ENCODE results near the gene GPRIN3.
A peak's percentile ranks its signal among the peaks of the same experiment; 100 is the strongest.

GPRIN3 gene

GRCh38 chr4:89253935-89254334 is 53.7 kb downstream of the GPRIN3 start:
- DNase-seq = no peak

DNA sequence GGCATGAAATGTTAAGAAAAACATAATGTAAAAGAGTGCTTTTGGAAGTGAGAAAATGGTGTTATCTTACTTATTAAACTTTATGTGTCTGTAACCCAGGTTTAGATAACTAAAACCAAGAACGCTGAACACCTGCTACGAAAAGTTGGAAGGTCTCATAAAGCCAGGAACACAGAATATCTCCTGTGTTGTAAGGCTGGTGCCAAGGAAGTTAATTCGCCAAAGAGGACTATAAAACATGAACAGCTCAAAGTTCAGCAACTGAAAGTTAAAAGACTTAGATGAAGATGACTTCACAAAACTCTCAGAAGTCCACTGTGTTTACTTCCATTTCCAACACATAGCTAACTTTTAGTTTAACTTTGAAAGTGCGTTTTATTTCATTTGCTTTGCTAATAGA is 54.3 kb downstream of the GPRIN3 start:
- no peak for DNase-seq

GRCh38 chr4:89251396-89251795 is 56.2 kb downstream of the GPRIN3 start:
- DNase-seq = no peak

GRCh38 chr4:89249716-89250361 is 57.8 kb downstream of the GPRIN3 start:
- DNase-seq = no peak

DNA sequence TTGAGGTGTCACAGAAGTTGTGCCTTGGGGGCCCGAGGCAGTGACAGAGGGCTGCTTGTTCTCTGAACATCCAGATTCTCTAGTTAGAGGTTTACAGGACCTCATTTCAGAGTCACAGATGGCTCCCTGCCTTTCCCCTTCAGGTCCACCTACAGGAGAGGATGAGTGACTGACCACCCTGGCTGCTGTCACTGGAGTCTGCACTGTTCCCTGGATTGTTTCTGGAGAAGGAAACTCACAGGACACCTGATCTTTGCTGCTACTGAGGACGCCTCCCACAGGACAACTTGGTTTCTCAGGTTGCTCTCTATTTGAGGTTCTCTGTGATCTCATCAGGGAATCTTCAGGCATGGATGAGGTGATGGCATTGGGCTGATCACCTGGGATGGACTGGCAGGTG is 58.3 kb downstream of the GPRIN3 start:
- DNase-seq = no peak

DNA sequence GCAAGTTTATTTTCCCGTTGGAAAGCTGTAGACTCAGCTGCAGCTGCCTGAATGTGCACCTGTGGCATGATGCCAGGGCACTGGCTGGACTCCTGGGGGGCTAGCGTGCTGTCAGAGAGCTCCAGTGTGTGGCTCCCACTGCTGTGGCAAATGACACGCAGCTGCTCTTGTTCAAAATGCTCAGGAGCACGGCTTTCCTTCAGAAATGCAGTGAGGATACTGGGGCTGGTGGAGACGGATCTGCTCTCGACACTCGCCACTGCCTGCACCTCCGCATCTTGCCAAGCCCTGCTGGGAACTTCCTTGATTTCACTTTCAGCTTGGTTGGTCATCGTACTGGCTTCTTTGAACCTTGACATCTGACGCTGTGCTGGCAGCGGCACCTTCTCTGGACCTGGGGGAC is 58.7 kb downstream of the GPRIN3 start:
- DNase-seq = no peak

DNA sequence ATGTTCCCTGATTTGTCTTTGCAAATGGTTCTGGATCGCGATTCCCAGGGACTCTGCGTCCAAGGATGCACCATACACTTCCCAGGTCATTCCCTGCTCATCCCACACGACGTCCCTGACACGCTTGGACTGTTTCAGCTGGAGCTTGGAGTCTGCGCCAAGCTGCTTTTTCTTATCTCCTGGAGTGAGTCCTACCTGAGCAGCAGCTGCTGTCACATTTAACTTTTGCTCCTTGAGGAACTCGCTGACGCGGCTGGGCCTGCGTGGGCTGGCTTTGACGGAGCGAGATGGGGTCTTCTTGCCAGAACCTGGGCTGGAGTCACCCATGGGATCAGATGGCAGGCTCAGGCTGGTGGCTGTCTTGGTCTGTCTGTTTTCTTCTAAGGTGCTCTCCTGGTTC is 59.6 kb downstream of the GPRIN3 start:
- no peak for DNase-seq

DNA sequence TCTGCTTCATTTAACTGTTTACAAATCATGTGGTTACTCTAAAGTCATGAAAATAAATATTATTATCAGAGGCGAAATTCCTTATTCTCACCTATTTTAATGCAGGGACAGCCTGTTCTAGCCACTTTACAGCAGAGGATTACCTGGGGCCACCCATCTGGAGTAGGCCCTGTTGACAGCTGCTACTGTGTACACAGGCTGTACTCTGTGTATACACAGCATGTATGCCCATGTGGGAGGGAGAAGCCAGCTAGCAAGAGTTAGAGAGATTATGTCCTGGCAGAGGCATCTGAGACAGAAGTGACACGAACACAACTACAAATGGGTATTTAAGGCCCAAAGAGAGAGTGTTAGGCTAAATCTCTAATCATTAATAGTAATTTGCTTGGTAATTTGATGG is 62.1 kb downstream of the GPRIN3 start:
- no peak for DNase-seq

DNA sequence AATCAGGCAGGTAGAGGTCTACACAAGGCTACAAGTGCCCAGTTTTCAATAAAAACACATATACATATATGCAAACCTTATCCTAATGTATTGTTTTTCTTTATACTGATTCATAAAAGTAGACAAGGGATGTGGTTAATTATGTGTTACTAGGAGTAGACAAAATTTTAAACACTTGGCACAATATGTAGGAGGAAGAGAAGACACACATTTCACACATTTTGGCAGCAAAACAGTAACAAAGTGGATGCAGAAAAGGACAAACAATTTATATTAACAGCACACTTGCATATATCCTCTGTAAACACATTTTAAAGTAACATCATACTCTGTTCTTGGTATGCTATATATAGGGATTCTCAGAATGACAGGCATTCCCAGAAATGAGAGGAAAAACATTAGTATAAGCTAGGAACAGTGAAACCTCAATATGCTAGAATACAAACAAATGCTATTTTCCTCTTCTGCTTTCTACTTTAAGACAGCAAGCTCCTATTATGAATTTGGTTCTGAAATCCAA is 63.8 kb downstream of the GPRIN3 start:
- no peak for DNase-seq

GRCh38 chr4:89242864-89243732 is 64.5 kb downstream of the GPRIN3 start:
- DNase-seq = no peak

- no peak for DNase-seq
Measured at GRCh38 chr4:89242216-89242615, 65.4 kb downstream of the GPRIN3 start.

GRCh38 chr4:89230271-89230670 is 77.3 kb downstream of the GPRIN3 start:
- no peak for DNase-seq

- DNase-seq = peak; percentile 82
Measured at GRCh38 chr4:89226665-89227574, 80.7 kb downstream of the GPRIN3 start.

DNA sequence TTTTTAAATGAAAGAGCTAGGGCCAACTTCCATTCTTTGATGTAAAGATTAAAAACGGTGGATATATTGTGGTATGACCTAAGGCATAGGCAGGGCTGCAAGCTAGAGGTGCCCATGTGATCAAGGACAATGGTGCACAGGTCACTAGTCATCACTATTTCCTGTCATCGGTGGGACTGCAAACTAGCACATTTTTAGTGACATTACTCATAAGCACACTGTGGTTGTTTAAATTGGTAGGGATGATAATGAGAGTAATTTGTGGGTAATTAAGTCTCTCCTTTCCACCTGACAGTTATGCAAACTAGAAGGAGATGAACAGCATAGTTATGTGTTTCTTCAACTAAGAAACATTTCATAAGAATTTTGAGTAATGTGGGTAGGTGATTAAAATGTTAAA is 85.4 kb downstream of the GPRIN3 start:
- DNase-seq = no peak

DNA sequence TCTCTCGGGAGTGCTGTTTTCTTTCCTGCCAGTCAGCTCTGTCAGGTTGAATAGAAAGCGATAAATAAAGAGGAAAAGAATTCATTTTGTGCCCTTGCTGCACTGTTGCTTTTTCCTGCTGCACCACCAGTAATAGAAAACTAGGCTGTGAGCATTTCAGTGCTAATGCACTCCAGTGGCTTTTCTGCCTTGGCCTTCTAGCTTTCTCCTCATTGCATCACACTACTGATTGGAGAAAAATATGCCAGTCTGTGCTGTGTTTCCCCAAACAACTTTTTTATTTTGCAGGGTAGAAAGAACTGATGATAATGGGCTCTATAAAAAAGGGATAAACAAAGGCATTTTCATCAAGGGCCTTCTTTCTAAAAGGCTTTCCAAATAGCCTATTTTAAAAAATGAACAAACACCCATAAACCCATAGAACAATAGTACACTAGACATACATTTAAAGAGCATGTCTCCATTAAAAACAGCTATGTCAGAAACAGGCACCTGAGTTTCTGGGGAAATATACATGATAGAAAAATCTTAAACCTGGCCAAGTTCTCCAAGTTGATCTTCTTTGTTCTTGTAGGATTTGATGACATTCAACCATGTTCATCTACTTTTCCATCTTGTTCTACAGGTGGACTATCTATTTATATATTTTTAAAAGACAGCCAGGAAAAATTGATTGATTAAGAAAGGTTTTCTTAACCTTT is 86.3 kb downstream of the GPRIN3 start:
- no peak for DNase-seq

DNA sequence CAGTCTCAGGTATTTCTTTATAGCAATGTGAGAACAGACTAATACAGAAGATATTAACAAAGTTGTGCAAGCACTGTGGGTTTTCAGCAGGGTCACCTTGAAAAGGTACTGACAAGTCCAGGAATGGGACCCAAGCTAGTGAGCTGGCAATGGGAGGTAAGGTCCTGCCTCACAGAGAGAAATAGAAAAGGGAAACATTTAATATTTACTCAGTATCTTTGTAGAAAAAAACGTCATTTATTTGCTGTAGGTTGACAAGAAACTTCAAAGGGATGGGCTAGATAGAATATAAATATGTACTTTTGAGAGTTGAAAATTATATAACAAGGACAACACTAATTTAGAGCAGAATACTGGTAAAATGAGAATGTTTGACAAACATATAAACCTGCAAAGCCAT is 89.0 kb downstream of the GPRIN3 start:
- no peak for DNase-seq

- DNase-seq = no peak
Measured at GRCh38 chr4:89217604-89218003, 90.0 kb downstream of the GPRIN3 start.

DNA sequence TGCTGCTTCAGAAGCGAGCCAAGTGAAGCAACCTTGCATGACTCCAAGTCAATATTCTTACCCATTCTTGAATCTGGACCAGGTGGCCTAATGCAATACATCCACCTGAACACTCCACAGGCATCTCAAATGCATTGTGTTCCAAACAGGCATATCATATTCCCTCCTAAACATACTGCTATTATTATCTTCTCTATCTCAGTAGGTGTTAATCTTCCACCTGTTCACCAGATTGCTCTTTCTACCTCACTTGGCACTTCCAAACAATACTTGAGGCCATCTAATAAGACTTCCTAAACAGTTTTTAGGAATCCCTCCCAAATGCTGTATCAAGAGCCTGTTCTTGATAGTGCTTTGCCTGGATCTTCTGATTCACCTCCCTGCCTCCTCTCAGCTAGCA is 90.7 kb downstream of the GPRIN3 start:
- DNase-seq = no peak

- no peak for DNase-seq
Measured at GRCh38 chr4:89216422-89216821, 91.2 kb downstream of the GPRIN3 start.

- no peak for DNase-seq
Measured at GRCh38 chr4:89215736-89216135, 91.9 kb downstream of the GPRIN3 start.

DNA sequence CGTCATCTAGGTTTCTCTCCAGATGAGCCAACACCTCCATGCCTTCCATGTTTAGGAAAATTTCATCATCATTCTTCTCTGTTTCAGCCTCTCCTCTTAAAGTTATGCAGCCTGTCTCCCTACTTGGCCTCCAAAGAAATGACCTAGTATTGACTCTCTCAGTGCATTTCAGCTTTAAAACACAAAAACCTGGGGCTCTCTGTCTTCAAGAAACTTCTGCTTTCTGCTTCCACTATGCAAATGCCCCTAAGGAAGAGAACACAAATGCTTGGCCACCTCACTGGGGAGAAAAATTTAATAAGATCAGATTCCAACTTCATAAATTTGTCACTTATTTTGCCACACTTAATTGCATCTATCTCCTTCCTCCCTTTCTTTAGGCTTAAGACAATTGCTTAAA is 93.3 kb downstream of the GPRIN3 start:
- no peak for DNase-seq

DNA sequence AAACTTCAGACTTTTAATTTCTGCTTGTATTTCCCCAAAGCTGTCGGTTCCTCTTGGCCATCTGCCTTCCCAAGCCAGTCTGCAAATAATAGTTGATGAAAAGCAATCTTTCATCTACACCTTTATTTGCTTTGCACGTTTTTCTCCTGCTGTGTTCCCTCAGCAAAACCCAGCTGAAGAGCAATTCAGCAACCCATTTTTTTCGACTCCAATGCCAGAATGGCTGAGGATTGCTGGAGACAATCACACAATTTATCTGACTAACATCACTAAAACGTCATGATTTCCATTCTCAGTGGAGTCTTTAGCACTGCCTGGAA is 94.3 kb downstream of the GPRIN3 start:
- DNase-seq = no peak

Data from stimulated activated CD4-positive, alpha-beta T cell treated with anti-CD3 and anti-CD28 coated beads, Interleukin-4, amount 100 ng/mL, for 24 hours (primary cell).